ENCODE results near the gene WDFY4.

WDFY4 gene

GRCh38 chr10:48742891-48743860 is 58.5 kb downstream of the WDFY4 start:
- H3F3A ChIP-seq (ENCODE audit: insufficient read depth), result no peaks in the 10 kb centered on the region
- TF ChIP-seq EZH2phosphoT487 (conservative IDR thresholded peaks at IDR 0.05; ENCODE audit: low read length), result no peak
- TF ChIP-seq, protein P1, sequence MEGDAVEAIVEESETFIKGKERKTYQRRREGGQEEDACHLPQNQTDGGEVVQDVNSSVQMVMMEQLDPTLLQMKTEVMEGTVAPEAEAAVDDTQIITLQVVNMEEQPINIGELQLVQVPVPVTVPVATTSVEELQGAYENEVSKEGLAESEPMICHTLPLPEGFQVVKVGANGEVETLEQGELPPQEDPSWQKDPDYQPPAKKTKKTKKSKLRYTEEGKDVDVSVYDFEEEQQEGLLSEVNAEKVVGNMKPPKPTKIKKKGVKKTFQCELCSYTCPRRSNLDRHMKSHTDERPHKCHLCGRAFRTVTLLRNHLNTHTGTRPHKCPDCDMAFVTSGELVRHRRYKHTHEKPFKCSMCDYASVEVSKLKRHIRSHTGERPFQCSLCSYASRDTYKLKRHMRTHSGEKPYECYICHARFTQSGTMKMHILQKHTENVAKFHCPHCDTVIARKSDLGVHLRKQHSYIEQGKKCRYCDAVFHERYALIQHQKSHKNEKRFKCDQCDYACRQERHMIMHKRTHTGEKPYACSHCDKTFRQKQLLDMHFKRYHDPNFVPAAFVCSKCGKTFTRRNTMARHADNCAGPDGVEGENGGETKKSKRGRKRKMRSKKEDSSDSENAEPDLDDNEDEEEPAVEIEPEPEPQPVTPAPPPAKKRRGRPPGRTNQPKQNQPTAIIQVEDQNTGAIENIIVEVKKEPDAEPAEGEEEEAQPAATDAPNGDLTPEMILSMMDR (IDR thresholded peaks at IDR 0.05; ENCODE audit: insufficient read depth, low read length, poor library complexity, severe bottlenecking), result no peak
- H3K4me3 ChIP-seq (ENCODE audit: insufficient read depth, low read length, poor library complexity, severe bottlenecking), result no peak overlapping the region
- no peaks in the 10 kb centered on the region for H3K9me2 ChIP-seq (replicated peaks; ENCODE audit: insufficient read depth, low read length)
- no peak overlapping the region for H3K27ac ChIP-seq (ENCODE audit: low read depth, low read length)
- no peaks in the 10 kb centered on the region for H4K20me1 ChIP-seq (ENCODE audit: low read depth, low read length)
- H3K9me3 ChIP-seq (ENCODE audit: insufficient read depth, low read length), result no peaks in the 10 kb centered on the region
- no peak overlapping the region for H3K9ac ChIP-seq (ENCODE audit: low read length)
- H2AFZ ChIP-seq (ENCODE audit: low read depth, low read length, severe bottlenecking), result no peak overlapping the region
- H3K4me2 ChIP-seq (ENCODE audit: low read depth, low read length, poor library complexity, severe bottlenecking), result no peak overlapping the region
- H3K36me3 ChIP-seq (ENCODE audit: low read length), result peaks cover 31% of the 10 kb centered on the region
- no peaks in the 10 kb centered on the region for H3K27me3 ChIP-seq (ENCODE audit: low read length)
- no peaks in the 10 kb centered on the region for H3K79me2 ChIP-seq (ENCODE audit: insufficient read depth, low read length)

DNA sequence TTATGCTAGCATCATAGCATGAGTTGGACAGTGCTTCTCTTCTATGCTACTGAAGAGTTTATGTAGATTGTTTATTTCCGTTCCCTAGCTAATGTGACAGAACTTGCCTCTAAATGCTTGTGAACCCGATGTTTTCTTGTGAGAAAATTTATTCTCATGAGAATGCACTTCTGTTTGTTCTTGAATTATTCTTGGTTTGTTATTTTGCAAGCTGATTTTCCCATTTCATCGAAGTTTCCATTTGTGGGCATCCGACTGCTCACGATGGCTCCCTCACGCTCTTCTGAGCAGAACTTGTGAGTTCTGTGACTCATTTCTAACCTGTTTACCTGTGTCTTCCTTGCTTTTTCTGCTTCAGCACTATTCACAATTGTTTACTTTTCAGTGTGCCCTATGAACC is 59.9 kb downstream of the WDFY4 start:
- TF ChIP-seq, protein P1 (IDR thresholded peaks at IDR 0.05; ENCODE audit: insufficient read depth, low read length, poor library complexity, severe bottlenecking), result no peak
- no peak for TF ChIP-seq EZH2phosphoT487 (conservative IDR thresholded peaks at IDR 0.05; ENCODE audit: low read length)
- no peaks in the 10 kb centered on the region for H3K9me2 ChIP-seq (replicated peaks; ENCODE audit: insufficient read depth, low read length)
- no peak overlapping the region for H3K4me2 ChIP-seq (ENCODE audit: low read depth, low read length, poor library complexity, severe bottlenecking)
- H3K27ac ChIP-seq (ENCODE audit: low read depth, low read length), result no peak overlapping the region
- no peaks in the 10 kb centered on the region for H3K27me3 ChIP-seq (ENCODE audit: low read length)
- no peak overlapping the region for H3K9ac ChIP-seq (ENCODE audit: low read length)
- H3K9me3 ChIP-seq (ENCODE audit: insufficient read depth, low read length), result no peaks in the 10 kb centered on the region
- no peaks in the 10 kb centered on the region for H3K79me2 ChIP-seq (ENCODE audit: insufficient read depth, low read length)
- no peaks in the 10 kb centered on the region for H3F3A ChIP-seq (ENCODE audit: insufficient read depth)
- H2AFZ ChIP-seq (ENCODE audit: low read depth, low read length, severe bottlenecking), result no peak overlapping the region
- no peaks in the 10 kb centered on the region; the same call in 1 of the 2 replicates for H4K20me1 ChIP-seq (ENCODE audit: low read depth, low read length)
- H3K4me3 ChIP-seq (ENCODE audit: insufficient read depth, low read length, poor library complexity, severe bottlenecking), result no peak overlapping the region
- H3K36me3 ChIP-seq (ENCODE audit: low read length), result peaks cover 29% of the 10 kb centered on the region

DNA sequence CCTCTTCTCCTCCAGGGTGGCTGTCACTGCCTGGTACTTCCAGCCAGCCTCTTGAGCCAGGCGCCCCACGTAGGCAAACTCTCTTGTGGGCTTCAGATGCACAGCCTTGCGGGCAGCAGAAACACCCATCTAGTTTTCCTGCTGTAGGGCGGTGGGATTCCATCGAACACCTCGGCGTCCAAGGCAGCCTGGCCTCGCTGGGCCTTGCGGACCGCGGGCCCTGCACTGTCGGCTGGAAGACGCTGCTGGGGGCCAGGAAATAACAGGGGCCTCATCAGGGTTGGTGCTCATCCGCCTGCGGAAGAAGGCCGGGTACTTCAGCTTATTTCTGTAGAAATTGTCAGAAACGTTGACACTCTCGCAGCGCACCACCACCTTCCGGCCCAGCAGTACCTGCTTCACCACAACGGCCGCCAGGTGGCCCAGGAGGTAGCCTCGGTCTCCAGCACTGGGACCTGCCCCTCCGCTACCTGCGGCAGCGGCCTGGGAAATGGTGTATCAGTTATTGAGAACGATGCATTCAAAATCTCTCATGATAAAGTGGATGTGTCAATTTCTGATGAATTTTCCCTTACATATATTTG is 61.1 kb downstream of the WDFY4 start:
- Histone ChIP-seq H3K27ac (ENCODE audit: low read depth, low read length) (no peak overlapping the region), H3K36me3 (ENCODE audit: low read length) (peaks cover 27% of the 10 kb centered on the region), H3K27me3 (ENCODE audit: low read length) (no peaks in the 10 kb centered on the region), H3K9ac (ENCODE audit: low read length) (no peak overlapping the region), H3K79me2 (ENCODE audit: insufficient read depth, low read length) (no peaks in the 10 kb centered on the region), H3K4me2 (ENCODE audit: low read depth, low read length, poor library complexity, severe bottlenecking) (no peak overlapping the region), H3F3A (ENCODE audit: insufficient read depth) (no peaks in the 10 kb centered on the region), H3K9me3 (ENCODE audit: insufficient read depth, low read length) (no peaks in the 10 kb centered on the region), H2AFZ (ENCODE audit: low read depth, low read length, severe bottlenecking) (no peak overlapping the region), H4K20me1 (ENCODE audit: low read depth, low read length) (no peaks in the 10 kb centered on the region; the same call in 1 of the 2 replicates), H3K9me2 (replicated peaks; ENCODE audit: insufficient read depth, low read length) (no peaks in the 10 kb centered on the region), H3K4me3 (ENCODE audit: insufficient read depth, low read length, poor library complexity, severe bottlenecking) (no peak overlapping the region)
- TF ChIP-seq, protein P1 (IDR thresholded peaks at IDR 0.05; ENCODE audit: insufficient read depth, low read length, poor library complexity, severe bottlenecking), result no peak
- TF ChIP-seq EZH2phosphoT487 (conservative IDR thresholded peaks at IDR 0.05; ENCODE audit: low read length), result no peak
